Stimulated activated naive CD8-positive, alpha-beta T cell treated with anti-CD3 and anti-CD28 coated beads, Interleukin-15, amount 100 ng/mL, for 72 hours (primary cell): Measurements from ENCODE around the gene PIGP.
"Not testable (repeated sequence)": the region's sequence is repeated elsewhere in the genome, so short reads cannot be mapped to it uniquely, and the experiment has no call there.

ENCODE experiments used
- ATAC-seq: fragments of 150-1000 bp; cut with Tn5 transposase; 2 replicates; pipeline ENCODE4 v1.10.0; 2021; ENCODE audit warnings: mild to moderate bottlenecking, moderate library complexity
- DNase-seq, 2 donors: peaks; one replicate each; pipeline ENCODE4 v3.0.0; 2021 to 2022
- H3K27ac Mint-ChIP-seq, 2 donors: one replicate each; pipeline ENCODE4 v1.8.0; 2022; ENCODE audit warnings: mild to moderate bottlenecking in 2 of 2, mixed read lengths in 2 of 2, moderate library complexity in 2 of 2
- H3K27me3 Mint-ChIP-seq: one replicate; pipeline ENCODE4 v1.8.0; 2022; ENCODE audit warnings: mixed read lengths
- H3K4me1 Mint-ChIP-seq: one replicate; pipeline ENCODE4 v1.8.0; 2022; ENCODE audit warnings: mild to moderate bottlenecking, mixed read lengths
- H3K4me3 Mint-ChIP-seq, 2 donors: one replicate each; pipeline ENCODE4 v1.8.0; 2022; ENCODE audit warnings: mild to moderate bottlenecking in 2 of 2, mixed read lengths in 2 of 2, moderate library complexity in 1 of 2
- H3K9me3 Mint-ChIP-seq, 2 donors: one replicate each; pipeline ENCODE4 v1.8.0; 2022; ENCODE audit warnings: mixed read lengths in 2 of 2

PIGP gene

DNA sequence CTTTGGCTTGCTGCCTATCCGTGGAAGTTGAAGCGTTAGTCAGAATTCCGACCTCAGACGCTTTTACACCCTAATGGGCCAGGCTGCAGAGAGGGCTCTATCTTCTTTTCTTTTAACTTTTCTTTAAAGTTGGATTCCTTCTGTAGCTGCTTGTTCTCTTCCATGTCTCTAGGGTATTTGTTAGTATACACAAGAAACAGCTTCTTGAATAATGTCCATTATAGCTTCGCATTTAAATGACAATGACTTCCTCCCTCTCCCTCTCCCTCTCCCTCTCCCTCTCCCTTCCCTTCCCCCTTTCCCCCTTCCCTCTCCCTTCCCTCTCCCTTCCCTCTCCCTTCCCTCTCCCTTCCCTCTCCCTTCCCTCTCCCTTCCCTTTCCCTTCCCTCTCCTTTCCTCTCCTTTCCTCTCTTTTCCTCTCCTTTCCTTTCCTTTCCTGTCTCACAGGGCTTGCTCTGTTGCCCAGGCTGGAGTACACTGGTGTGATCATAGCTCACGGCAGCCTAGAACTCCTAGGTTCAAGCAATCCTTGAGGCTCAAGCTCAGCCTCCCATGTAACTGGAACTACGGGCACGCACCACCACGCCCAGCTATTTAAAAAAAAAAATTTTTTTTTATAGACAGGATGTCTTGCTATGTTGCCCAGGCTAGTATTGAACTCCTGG lies 33.3 kb downstream of the PIGP start:
- ATAC-seq, result no peak
- Mint-ChIP-seq H3K27ac (no peak overlapping the region), H3K4me1 (peaks cover 8% of the 10 kb centered on the region), H3K4me3 (no peak overlapping the region), H3K27me3 (no peaks in the 10 kb centered on the region), H3K9me3 (no peaks in the 10 kb centered on the region)
- DNase-seq, result no peak

- H3K4me1 Mint-ChIP-seq, result no peaks in the 10 kb centered on the region
- H3K27ac Mint-ChIP-seq, result no peak overlapping the region
- no peaks in the 10 kb centered on the region for H3K27me3 Mint-ChIP-seq
- H3K9me3 Mint-ChIP-seq, result no peaks in the 10 kb centered on the region
- DNase-seq (no peak), ATAC-seq (no peak)
- H3K4me3 Mint-ChIP-seq, result no peak overlapping the region
These were observed 36.7 kb downstream of the PIGP start for GRCh38 chr21:37036177-37036576.

- not testable (repeated sequence) for H3K4me3 Mint-ChIP-seq, DNase-seq, H3K4me1 Mint-ChIP-seq, H3K27me3 Mint-ChIP-seq, ATAC-seq, H3K9me3 Mint-ChIP-seq, H3K27ac Mint-ChIP-seq
These were observed 38.5 kb downstream of the PIGP start for GRCh38 chr21:37034394-37034793.

- Mint-ChIP-seq H3K4me3 (no peak overlapping the region), H3K9me3 (no peaks in the 10 kb centered on the region), H3K27me3 (no peaks in the 10 kb centered on the region), H3K27ac (no peak overlapping the region), H3K4me1 (no peaks in the 10 kb centered on the region)
- DNase-seq (no peak), ATAC-seq (no peak)
These were observed 39.9 kb downstream of the PIGP start for GRCh38 chr21:37032877-37033471.

DNA sequence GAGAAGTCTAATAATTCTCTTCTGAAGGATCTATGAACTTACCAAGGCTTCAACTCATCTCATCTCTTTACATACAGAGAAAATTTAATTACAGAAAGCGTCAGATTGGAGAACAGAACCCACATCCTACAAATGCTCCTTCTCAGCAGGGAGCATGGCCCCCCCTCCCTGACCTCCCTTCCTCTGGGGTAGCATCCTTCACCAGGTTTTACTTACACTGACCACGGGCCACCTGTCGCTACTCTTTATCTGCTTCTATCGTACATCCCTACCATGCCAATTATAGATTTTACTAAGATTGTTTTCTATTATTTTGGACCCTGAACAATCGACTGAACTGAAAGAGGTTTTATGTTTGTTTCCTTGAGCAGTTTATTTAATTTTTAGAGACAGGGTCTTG lies 40.6 kb downstream of the PIGP start:
- no peak overlapping the region for H3K27ac Mint-ChIP-seq
- no peak overlapping the region for H3K4me3 Mint-ChIP-seq
- H3K9me3 Mint-ChIP-seq, result no peaks in the 10 kb centered on the region
- DNase-seq, result no peak
- no peaks in the 10 kb centered on the region for H3K27me3 Mint-ChIP-seq
- no peak for ATAC-seq
- H3K4me1 Mint-ChIP-seq, result no peaks in the 10 kb centered on the region

- ATAC-seq, result no peak
- Mint-ChIP-seq H3K27me3 (no peaks in the 10 kb centered on the region), H3K9me3 (no peaks in the 10 kb centered on the region), H3K27ac (no peak overlapping the region), H3K4me1 (no peaks in the 10 kb centered on the region), H3K4me3 (no peak overlapping the region)
- no peak for DNase-seq
These were observed 42.0 kb downstream of the PIGP start for GRCh38 chr21:37030864-37031263.

- H3K9me3 Mint-ChIP-seq, result no peaks in the 10 kb centered on the region
- no peaks in the 10 kb centered on the region for H3K4me1 Mint-ChIP-seq
- no peak for ATAC-seq
- no peak overlapping the region for H3K27ac Mint-ChIP-seq
- no peak overlapping the region for H3K4me3 Mint-ChIP-seq
- H3K27me3 Mint-ChIP-seq, result no peaks in the 10 kb centered on the region
- no peak for DNase-seq
These were observed 44.3 kb downstream of the PIGP start for GRCh38 chr21:37028570-37028969.

DNA sequence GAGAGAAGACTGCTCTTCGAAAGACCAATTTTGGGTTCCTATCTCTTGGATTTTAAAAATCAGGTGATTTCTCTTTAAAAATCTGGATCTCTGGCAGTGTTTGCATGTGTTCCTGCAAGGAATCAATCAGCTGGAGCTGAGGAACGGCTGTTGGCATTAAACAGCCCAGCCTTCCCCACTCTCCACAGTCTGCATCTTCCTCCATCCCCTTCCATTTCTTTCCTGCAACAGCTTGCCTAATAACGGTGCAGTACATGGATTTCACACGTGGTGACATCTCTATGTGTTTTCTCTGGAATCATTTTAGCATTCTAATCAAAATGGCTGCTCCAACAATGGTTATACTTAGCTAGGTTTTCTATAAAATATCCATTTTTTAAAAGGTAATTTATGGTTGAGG lies 46.4 kb downstream of the PIGP start:
- no peak for DNase-seq
- Mint-ChIP-seq H3K4me1 (no peaks in the 10 kb centered on the region), H3K9me3 (no peaks in the 10 kb centered on the region), H3K27ac (no peak overlapping the region), H3K4me3 (no peak overlapping the region), H3K27me3 (no peaks in the 10 kb centered on the region)
- no peak for ATAC-seq

DNA sequence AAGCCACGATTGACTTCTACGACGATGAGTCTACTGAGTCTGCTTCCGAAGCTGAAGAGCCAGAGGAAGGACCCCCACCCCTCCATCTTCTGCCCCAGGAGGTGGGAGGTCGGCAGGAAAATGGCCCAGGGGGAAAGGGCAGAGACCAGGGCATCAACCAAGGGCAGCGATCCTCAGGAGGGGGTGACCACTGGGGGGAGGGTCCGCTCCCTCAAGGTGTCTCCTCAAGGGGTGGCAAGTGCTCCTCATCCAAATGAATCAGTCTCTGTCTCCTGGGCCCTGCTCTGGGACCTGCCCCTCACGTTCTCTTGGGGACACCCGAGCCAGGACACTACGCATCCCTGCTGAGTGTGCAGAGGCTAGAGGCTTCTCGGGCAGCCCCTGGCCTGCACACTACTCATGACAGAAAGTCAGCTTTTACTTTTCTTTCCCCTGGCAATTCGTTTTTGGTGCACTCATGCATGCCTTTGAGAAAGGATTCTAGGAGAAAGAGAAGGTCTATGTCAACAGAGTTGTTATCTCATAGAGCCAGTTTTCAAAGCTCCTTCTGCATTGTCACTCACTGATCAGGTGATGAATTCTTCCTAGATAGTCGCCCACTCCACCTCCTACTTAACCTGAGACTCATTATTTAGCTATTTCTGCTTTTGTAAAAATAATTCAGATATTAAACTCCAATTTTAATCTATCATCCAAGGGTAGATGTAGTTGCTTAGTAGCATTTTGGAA lies 54.8 kb downstream of the PIGP start:
- Mint-ChIP-seq H3K27ac (no peak overlapping the region), H3K27me3 (peaks cover 11% of the 10 kb centered on the region), H3K9me3 (no peaks in the 10 kb centered on the region), H3K4me3 (no peak overlapping the region), H3K4me1 (no peaks in the 10 kb centered on the region)
- DNase-seq (no peak), ATAC-seq (no peak)
